Neural progenitor cell (in vitro differentiated cells): Measurements from ENCODE around the gene GALNT2. TPM values are rescaled to one million over a fixed set of nuclear protein-coding genes. Genes with fewer than 3 reads are reported as not detected.

ENCODE experiments used
- DNase-seq: peaks from one replicate; pipeline ENCODE4 v3.0.0-alpha.2; 2016; ENCODE audit warnings: low spot score
- H2AFZ ChIP-seq: fragments of 200-600 bp; sonication (generic); replicated peaks from 2 replicates; pipeline ENCODE4 v1.6.1; 2016; ENCODE audit warnings: antibody characterized with exemption
- H3F3A ChIP-seq: fragments of 200-600 bp; sonication (generic); 2 replicates; pipeline ENCODE4 v1.6.1; 2016; ENCODE audit warnings: antibody characterized with exemption, low read depth
- H3K27ac ChIP-seq: fragments of 200-600 bp; sonication (generic); 2 replicates; pipeline ENCODE4 v1.5.1; 2016; ENCODE audit warnings: mild to moderate bottlenecking
- H3K27me3 ChIP-seq: fragments of 200-600 bp; sonication (generic); 2 replicates; pipeline ENCODE4 v1.6.1; 2016; ENCODE audit warnings: mild to moderate bottlenecking, moderate library complexity
- H3K36me3 ChIP-seq: fragments of 200-600 bp; sonication (generic); 2 replicates; pipeline ENCODE4 v1.5.1; 2016
- H3K4me1 ChIP-seq: fragments of 200-600 bp; sonication (generic); 2 replicates; pipeline ENCODE4 v1.6.1; 2016; ENCODE audit warnings: mixed run types
- H3K4me2 ChIP-seq: fragments of 200-600 bp; sonication (generic); 2 replicates; pipeline ENCODE4 v1.6.1; 2016
- H3K4me3 ChIP-seq: fragments of 200-600 bp; sonication (generic); 2 replicates; pipeline ENCODE4 v1.5.1; 2016
- H3K79me2 ChIP-seq: fragments of 200-600 bp; sonication (generic); 2 replicates; pipeline ENCODE4 v1.6.1; 2016; ENCODE audit warnings: low read depth
- H3K9ac ChIP-seq: fragments of 200-600 bp; sonication (generic); 2 replicates; pipeline ENCODE4 v1.6.1; 2016
- H3K9me3 ChIP-seq: fragments of 200-600 bp; sonication (generic); 2 replicates; pipeline ENCODE4 v1.5.1; 2016; ENCODE audit warnings: low read depth
- H4K20me1 ChIP-seq: fragments of 200-600 bp; sonication (generic); 2 replicates; pipeline ENCODE4 v1.6.1; 2016; ENCODE audit warnings: low read depth
- H3K27ac Mint-ChIP-seq: 3 replicates; pipeline ENCODE4 v1.8.0; 2021; ENCODE audit warnings: mixed read lengths
- H3K27me3 Mint-ChIP-seq: 2 replicates; pipeline ENCODE4 v1.8.0; 2022; ENCODE audit warnings: low read depth, mild to moderate bottlenecking, inconsistent platforms, moderate library complexity, mixed read lengths; ENCODE audit not compliant: insufficient read depth
- H3K36me3 Mint-ChIP-seq: 3 replicates; pipeline ENCODE4 v1.8.0; 2021; ENCODE audit warnings: mixed read lengths
- H3K4me1 Mint-ChIP-seq: 3 replicates; pipeline ENCODE4 v1.8.0; 2021; ENCODE audit warnings: mixed read lengths
- H3K4me3 Mint-ChIP-seq: 3 replicates; pipeline ENCODE4 v1.8.0; 2021; ENCODE audit warnings: mild to moderate bottlenecking, moderate library complexity, mixed read lengths
- H3K9me3 Mint-ChIP-seq: 3 replicates; pipeline ENCODE4 v1.8.0; 2020; ENCODE audit warnings: mixed read lengths
- CTCF ChIP-seq: fragments of 200-600 bp; sonication (generic); IDR thresholded peaks from 2 replicates; pipeline ENCODE4 v1.5.1; 2017; ENCODE audit warnings: antibody characterized with exemption, mild to moderate bottlenecking
- EZH2 ChIP-seq: fragments of 200-600 bp; sonication (generic); IDR thresholded peaks from 2 replicates; pipeline ENCODE4 v1.6.1; 2017; ENCODE audit warnings: antibody characterized with exemption, mild to moderate bottlenecking, moderate library complexity
- EZH2phosphoT487 ChIP-seq: fragments of 200-600 bp; sonication (generic); IDR thresholded peaks from 2 replicates; pipeline ENCODE4 v1.6.1; 2017; ENCODE audit warnings: antibody characterized with exemption
- total RNA-seq: library from RNA; depleted of rRNA; stranded (reverse); fragments of >200 nt; gene quantifications from 2 replicates; pipeline ENCODE4 v1.2.3, GENCODE V29; 2015; ENCODE audit warnings: low replicate concordance

The GALNT2 gene
- total RNA-seq, 1 donor from 2014 or later, result 37.6 TPM

- no peaks in the 10 kb centered on the region for H4K20me1 ChIP-seq
- no peak for TF ChIP-seq EZH2
- no peak for TF ChIP-seq EZH2phosphoT487
- TF ChIP-seq CTCF, result no peak
- peak overlapping the region; percentile 50 for H3K27ac Mint-ChIP-seq
- H3K4me2 ChIP-seq, result no peak overlapping the region
- no peak overlapping the region for H3K4me3 Mint-ChIP-seq
- H3K4me1 Mint-ChIP-seq, result peaks cover 7% of the 10 kb centered on the region
- H3K9me3 ChIP-seq, result no peaks in the 10 kb centered on the region
- H3K9me3 Mint-ChIP-seq, result no peaks in the 10 kb centered on the region
- no peaks in the 10 kb centered on the region for H3K79me2 ChIP-seq
- H3K27me3 Mint-ChIP-seq, result no peaks in the 10 kb centered on the region
- H3K9ac ChIP-seq, result no peak overlapping the region
- no peaks in the 10 kb centered on the region for H3K36me3 ChIP-seq
- H3K4me1 ChIP-seq, result no peaks in the 10 kb centered on the region
- H3K36me3 Mint-ChIP-seq, result peaks cover 3% of the 10 kb centered on the region
- no peak overlapping the region for H2AFZ ChIP-seq
- H3K27ac ChIP-seq, result no peak overlapping the region
- DNase-seq, result no peak
- no peaks in the 10 kb centered on the region for H3F3A ChIP-seq
- no peaks in the 10 kb centered on the region for H3K27me3 ChIP-seq
- H3K4me3 ChIP-seq, result no peak overlapping the region
Observed at GRCh38 chr1:230265200-230266115, 198.4 kb downstream of the GALNT2 start.

GRCh38 chr1:230266456-230266855, 199.4 kb downstream of the GALNT2 start:
- H3K27ac ChIP-seq, result no peak overlapping the region
- no peak overlapping the region for H3K27ac Mint-ChIP-seq
- no peaks in the 10 kb centered on the region for H4K20me1 ChIP-seq
- H3K36me3 ChIP-seq, result no peaks in the 10 kb centered on the region
- no peak overlapping the region for H3K9ac ChIP-seq
- H3K27me3 Mint-ChIP-seq, result no peaks in the 10 kb centered on the region
- H3K36me3 Mint-ChIP-seq, result peaks cover 3% of the 10 kb centered on the region
- no peaks in the 10 kb centered on the region for H3F3A ChIP-seq
- peaks cover 7% of the 10 kb centered on the region for H3K4me1 Mint-ChIP-seq
- H3K4me1 ChIP-seq, result no peaks in the 10 kb centered on the region
- H3K4me3 ChIP-seq, result no peak overlapping the region
- H3K9me3 ChIP-seq, result no peaks in the 10 kb centered on the region
- no peaks in the 10 kb centered on the region for H3K27me3 ChIP-seq
- no peak overlapping the region for H3K4me3 Mint-ChIP-seq
- no peak overlapping the region for H2AFZ ChIP-seq
- H3K79me2 ChIP-seq, result no peaks in the 10 kb centered on the region
- no peaks in the 10 kb centered on the region for H3K9me3 Mint-ChIP-seq
- H3K4me2 ChIP-seq, result no peak overlapping the region
- no peak for TF ChIP-seq CTCF
- TF ChIP-seq EZH2phosphoT487, result no peak
- TF ChIP-seq EZH2, result no peak
- DNase-seq, result no peak

- Histone ChIP-seq H3K27me3 (no peaks in the 10 kb centered on the region), H3F3A (no peaks in the 10 kb centered on the region), H2AFZ (no peak overlapping the region), H3K9me3 (no peaks in the 10 kb centered on the region), H3K79me2 (no peaks in the 10 kb centered on the region), H3K4me1 (no peaks in the 10 kb centered on the region), H3K36me3 (no peaks in the 10 kb centered on the region), H3K4me3 (no peak overlapping the region), H4K20me1 (no peaks in the 10 kb centered on the region), H3K9ac (no peak overlapping the region), H3K27ac (no peak overlapping the region), H3K4me2 (no peak overlapping the region)
- Mint-ChIP-seq H3K27ac (peak overlapping the region; percentile 25), H3K4me1 (peaks cover 3% of the 10 kb centered on the region), H3K27me3 (no peaks in the 10 kb centered on the region), H3K4me3 (no peak overlapping the region), H3K9me3 (no peaks in the 10 kb centered on the region), H3K36me3 (peaks cover 3% of the 10 kb centered on the region)
- TF ChIP-seq EZH2, result no peak
- no peak for DNase-seq
Observed at GRCh38 chr1:230267338-230268065, 200.5 kb downstream of the GALNT2 start.
